CD4-positive, alpha-beta T cell treated with Interleukin-4 for 1 hour (primary cell): ENCODE data around the gene SIPA1L3.

Experiments used
- DNase-seq, 2 donors: peaks; one replicate each; pipeline ENCODE4 v3.0.0-alpha.2; 2020 to 2022

Gene SIPA1L3

DNA sequence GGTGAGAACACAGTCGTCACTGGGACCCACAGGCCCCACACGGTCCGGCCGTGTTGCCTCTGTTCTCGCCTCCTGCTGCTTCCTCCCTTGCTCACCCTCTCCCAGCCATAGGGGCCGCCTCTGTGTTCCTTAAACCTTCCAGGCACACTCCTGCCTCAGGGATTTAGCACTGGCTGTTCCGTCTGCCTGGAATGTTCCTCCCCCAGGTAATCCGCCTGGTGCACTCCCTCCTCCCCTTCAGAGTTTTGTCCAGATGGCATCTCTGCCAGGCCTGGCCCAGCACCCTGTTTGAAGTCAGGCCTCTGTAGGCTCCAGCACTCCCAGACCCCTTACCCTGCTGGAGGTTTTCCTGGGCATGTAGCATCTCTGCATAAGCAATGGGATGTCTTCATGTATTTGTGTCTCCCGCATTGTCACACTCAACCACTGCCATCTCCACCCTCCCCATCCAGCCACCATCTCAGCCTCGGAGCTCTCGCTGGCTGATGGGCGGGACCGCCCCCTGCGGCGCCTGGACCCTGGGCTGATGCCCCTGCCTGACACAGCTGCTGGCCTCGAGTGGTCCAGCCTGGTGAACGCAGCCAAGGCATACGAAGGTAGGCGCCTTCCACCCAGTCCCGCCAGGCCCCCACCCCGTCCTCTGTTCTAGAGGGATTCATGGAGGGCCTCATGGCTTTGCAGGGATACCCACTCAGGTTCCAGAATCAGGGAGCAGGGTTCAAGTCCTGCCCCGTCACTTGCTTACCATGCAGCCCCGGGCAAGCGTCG is 291.1 kb downstream of the SIPA1L3 start:
- DNase-seq, result no peak

DNA sequence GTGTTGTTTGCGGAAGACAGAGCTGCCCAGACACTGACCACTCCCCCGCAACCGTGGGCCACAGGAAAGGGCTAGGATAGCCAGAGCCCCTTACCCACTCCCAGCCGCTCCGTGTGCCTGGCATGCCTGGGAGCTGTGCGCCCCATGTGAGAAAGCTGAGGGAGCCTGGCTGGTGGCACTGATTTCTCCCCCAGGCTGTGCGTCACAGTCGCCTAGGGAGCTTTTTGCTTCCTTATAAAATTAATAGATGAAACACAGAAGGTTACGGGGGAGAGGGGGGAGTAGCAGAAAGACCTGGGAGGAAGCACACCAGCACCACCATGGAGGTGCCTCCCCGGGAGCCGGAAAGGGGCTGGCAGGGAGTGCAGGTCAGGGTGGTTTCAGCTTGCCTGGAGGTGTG is 292.3 kb downstream of the SIPA1L3 start:
- no peak for DNase-seq

GRCh38 chr19:38201731-38202130 is 294.7 kb downstream of the SIPA1L3 start:
- no peak for DNase-seq

GRCh38 chr19:38202504-38202903 is 295.5 kb downstream of the SIPA1L3 start:
- no peak for DNase-seq

- DNase-seq, result no peak
Observed at GRCh38 chr19:38203197-38203596, 296.2 kb downstream of the SIPA1L3 start.

DNA sequence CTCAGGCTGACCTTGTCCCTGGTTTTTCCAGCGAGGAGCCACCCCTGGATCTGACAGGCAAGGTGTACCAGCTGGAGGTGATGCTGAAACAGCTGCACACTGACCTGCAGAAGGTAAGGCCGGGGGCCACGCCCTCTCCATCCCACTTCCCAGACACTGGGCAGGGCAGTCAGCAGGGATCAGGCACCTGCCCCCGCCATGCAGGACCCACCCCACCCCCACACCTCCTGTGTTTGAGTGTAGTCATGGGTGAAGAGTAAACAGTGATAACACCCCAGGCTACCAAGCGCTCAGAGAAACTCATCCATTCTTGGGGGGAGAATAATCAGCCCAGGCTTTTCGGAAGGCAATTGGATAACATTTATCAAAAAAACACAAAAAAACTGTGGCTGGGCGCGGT is 297.1 kb downstream of the SIPA1L3 start:
- DNase-seq, result no peak

DNA sequence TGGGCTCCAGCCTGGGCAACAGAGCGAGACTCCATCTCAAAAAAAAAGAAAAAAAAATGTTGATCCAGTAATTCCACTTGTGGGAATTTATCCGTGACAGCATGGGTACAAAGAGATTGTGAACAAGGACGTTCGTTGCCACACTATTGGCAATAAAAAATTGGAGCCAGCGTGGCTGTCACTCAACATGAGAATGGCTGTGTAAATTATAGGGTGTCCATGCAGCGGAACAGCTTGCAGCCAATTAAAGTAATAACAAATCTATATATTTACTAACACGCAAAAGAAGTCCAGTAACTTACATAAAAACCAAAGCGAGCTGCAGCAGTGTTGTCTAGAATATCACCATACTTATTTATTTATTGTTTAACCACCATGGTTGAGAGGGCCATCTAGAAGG is 297.7 kb downstream of the SIPA1L3 start:
- no peak for DNase-seq

DNA sequence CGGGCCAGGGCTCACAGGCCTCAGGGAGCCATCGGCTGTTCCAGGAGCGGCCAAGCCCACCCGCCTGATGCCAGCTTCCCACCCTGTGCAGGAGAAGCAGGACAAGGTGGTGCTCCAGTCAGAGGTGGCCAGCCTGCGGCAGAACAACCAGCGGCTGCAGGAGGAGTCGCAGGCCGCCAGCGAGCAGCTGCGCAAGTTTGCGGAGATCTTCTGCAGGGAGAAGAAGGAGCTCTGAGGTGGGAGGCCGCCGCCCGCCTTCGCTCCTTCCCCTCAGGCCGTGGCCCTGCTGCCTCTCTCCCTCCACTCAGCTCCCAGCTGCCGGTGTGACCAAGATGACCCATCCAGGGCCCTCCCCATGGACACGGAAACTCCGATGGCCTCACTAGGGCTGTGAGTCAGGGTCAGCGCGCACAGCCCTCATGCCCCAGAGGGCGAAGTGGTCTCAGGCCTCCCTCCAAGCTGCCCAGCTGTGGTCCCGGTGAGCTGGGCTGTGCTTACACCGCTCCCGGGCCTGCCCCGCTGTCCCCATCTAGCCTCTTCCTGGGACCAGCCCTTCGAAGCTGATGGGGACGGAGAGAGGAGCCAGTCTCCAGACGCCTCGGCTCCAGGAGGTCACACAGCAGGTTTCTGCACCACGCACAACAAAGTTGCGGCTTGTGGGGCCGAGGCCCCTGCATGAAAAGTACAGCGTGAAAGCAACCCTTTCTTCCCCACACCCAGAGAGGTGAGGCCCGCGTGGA is 299.2 kb downstream of the SIPA1L3 start:
- no peak for DNase-seq

DNA sequence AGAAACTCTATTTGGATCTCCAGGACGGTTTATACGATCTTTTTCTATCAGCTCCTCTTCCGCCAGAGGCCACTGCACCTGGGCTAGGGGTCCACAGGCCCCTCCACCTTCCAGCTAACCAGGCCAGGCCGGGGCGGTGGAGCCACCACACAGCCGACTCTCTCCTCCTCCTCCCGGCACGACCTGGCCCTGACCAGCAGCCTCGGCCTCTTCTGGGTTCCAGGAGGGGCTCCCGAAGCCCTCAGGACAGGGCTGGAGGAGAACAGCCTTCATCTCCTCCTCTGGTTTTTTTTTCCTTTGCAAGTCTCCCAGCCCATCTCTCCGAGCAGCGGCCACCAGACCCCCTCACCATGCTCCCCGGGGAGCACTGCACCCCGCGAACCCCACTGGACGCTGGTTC is 299.9 kb downstream of the SIPA1L3 start:
- no peak for DNase-seq

GRCh38 chr19:38207543-38207942 is 300.5 kb downstream of the SIPA1L3 start:
- DNase-seq, result no peak

DNA sequence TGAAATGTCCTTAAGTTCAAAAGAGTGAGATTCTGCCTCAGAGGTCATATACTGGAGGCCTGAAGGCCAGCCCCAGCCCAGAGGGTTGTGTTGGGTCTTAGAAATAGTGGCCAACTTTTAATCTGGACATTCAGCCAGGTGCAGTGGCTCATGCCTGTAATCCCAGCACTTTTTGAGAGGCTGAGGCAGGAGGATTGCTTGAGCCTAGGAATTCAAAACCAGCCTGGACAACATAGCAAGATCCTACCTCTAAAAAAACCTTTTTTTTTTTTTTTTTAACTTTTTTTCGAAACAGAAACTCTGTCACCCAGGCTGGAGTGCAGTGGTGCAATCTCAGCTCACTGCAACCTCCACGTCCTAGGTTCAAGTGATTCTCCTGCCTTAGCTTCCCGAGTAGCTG is 301.6 kb downstream of the SIPA1L3 start:
- no peak for DNase-seq

DNA sequence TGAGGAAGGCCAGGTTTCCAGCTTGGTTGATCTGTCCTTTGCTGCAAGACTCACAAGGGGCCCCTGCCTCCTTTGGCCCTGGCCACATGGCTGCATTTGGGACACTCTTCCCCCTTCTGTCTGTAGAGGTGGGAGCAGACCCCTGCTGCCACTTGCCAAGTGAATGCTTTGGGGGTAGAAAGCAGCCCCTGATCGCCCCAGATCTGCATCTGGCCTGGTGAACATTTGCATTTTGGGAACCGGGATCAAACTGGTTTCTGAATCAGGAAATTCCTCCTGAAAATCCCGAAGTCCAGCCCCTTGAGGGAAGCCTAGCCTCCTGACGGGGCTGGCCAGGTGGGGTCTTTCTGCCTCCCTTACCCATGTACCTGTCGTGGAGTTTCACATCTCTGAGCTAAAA is 302.1 kb downstream of the SIPA1L3 start:
- no peak for DNase-seq

- no peak for DNase-seq
Observed at GRCh38 chr19:38209671-38210457, 302.9 kb downstream of the SIPA1L3 start.

DNA sequence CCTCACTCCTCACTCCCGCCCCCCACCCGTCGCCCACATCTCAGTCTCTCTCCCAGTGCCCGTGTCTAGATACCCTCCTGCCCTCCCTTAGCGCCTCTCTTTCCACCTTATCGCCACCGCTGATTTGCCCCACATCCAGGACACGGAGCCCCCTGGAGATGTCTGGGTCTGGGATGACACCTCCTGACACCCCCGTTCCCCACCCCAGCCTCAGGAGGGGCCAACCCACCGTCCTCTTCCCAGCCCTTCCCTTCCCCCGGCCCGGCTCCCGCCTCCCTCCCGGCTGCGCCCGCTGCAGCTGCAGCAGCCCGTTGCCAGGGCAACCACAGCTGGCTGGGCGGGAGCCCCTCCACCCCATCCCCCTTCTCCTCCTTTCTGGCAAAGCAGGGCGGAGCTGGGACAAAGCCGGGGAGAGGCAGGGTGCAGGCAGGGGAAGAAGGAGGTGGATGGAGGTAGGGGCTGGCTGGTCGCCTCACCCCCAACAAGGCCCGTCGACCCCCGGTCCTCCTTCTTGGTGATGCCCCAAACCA is 303.5 kb downstream of the SIPA1L3 start:
- DNase-seq, result no peak

DNA sequence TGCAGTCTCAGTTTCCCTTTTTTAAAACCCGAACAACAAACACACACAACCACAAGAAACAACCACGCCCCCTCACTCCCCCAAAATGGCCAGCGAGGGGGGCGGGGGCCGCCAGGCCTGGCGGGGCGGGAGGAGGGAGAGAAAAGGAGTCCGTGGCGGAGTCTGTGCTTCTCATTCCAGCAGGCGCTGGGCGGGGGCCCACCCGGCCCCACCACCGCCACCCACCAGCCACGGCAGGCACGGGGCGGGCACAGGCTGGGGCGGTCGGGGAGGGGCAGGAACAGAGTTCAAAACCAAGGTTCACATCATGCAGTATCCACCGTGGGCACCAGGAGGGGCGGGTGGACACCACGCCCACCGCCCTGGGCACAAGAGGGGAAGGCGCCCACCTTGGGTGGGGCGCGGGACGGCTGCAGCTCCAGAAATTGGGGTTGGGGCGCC is 304.2 kb downstream of the SIPA1L3 start:
- no peak for DNase-seq

DNA sequence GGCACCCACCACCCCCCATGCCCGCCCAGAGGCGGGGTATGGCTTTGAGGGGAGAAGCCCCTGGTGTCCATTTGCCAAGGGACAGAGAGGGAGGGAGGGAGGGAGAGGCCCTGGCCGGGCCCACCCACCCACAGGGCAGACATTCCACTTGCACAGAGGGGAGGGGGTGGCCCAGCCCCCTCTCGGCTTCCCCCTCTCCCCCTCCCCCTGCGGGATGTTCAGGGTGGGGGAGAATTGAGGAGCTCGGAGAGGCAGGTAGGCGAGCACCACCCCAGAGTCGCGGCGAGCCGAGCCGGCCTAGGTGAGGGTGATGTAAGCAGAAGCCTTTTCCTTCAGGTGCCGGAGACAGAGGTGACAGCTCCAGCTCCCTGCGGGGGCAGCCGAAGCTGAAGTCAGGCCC is 304.8 kb downstream of the SIPA1L3 start:
- DNase-seq, result no peak

GRCh38 chr19:38213469-38213868 is 306.5 kb downstream of the SIPA1L3 start:
- DNase-seq, result no peak

DNA sequence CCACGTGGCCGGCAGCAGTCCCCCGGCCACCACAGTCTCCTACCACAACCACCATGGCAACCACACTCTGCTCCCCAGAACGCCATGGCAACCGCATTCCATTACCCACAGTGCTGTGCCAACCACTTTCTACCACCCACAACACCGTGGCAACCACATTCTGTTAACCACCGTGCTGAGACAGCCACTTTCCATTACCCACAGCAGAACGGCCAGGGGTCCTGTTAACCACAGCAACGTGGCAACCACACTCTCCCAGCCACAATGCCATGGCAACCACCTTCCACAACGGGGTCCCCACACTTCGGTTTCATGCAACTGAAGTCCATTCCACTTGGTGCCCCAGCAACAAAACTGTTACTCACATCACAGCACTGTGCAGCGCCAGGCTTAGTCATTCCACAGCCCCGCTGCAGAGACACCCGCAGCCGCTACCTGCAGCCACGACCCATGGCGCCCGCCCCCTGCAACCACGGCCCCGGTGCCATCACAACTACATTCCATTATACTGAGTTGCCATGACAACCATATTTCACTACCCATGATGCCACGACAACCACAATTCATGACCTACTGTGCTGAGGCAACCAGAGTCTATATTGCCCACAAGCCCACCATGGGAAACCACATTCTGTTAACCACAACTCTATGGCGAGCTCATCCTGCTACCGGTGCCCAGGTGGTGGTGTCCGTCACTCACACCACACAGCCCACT is 307.1 kb downstream of the SIPA1L3 start:
- peak; percentile 57 for DNase-seq

GRCh38 chr19:38216785-38217641 is 310.0 kb downstream of the SIPA1L3 start:
- no peak for DNase-seq

DNA sequence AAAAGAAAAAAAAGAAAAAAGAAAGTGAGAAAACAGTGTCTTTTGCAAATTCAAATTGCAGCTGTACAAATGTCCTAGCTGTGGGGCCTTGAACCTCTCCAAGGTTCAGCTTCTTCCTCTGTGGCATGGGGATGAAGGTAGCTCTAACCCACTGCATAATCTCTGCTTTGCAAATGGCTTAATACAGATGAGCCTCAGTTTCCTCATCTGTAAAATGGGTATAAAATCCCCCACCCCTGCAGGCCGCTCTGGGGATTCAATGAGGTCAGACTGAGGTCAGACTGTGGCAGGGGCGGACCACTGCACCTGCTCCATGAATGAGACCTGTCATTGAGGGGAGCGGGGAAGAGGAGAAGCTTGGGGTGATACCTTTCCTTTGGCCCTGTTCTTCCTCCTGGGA is 311.2 kb downstream of the SIPA1L3 start:
- no peak for DNase-seq

DNA sequence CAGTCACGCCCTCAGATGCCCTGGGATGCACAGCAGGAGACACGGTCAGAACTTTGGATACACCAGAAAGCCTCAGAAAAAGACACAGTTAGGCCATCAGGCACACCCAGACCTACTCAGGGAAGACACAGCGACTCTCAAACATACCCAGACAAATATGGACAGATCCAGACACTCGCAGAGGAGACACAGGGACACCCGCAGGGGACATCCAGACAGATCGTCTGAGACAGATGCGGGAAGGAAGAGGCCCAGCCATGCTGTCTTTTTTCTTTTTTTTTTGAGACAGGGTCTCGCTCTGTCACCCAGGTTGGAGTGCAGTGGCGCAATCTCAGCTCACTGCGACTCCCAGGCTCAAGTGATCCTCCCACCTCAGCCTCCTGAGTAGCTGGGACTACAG is 312.2 kb downstream of the SIPA1L3 start:
- no peak for DNase-seq

GRCh38 chr19:38221421-38221820 is 314.4 kb downstream of the SIPA1L3 start:
- no peak for DNase-seq
